ENCODE measurements around the gene CCDC33. TPM values are rescaled to one million over a fixed set of nuclear protein-coding genes. Genes with fewer than 3 reads are reported as not detected.

The CCDC33 gene
- total RNA-seq, 1 experiment from 2014 or later = 10.6 TPM

GRCh38 chr15:74196175-74196574, 40.0 kb upstream of the CCDC33 start:
- CTCF ChIA-PET = interaction anchor here (3.8 kb wide), 1 partner anchor 112 kb away, joined by 24 read pairs; no protein-coding TSS in a partner anchor
- H3K4me3 Mint-ChIP-seq = no peak overlapping the region
- H3K9me3 Mint-ChIP-seq = no peaks in the 10 kb centered on the region
- H3K36me3 Mint-ChIP-seq = peaks cover 3% of the 10 kb centered on the region; the same call in 1 of the 2 replicates
- TF ChIP-seq NFE2L1 (CRISPR knock-in tag; IDR thresholded peaks at IDR 0.05) = no peak
- POLR2A ChIA-PET = no interaction called here
- H3K27me3 Mint-ChIP-seq (ENCODE audit: low read depth) = no peaks in the 10 kb centered on the region; the same call in 1 of the 2 replicates
- no peak overlapping the region for H3K27ac Mint-ChIP-seq
- ATAC-seq (no peak), DNase-seq (ENCODE audit: low spot score) (no peak)
- H3K4me1 Mint-ChIP-seq = peaks cover 17% of the 10 kb centered on the region

DNA sequence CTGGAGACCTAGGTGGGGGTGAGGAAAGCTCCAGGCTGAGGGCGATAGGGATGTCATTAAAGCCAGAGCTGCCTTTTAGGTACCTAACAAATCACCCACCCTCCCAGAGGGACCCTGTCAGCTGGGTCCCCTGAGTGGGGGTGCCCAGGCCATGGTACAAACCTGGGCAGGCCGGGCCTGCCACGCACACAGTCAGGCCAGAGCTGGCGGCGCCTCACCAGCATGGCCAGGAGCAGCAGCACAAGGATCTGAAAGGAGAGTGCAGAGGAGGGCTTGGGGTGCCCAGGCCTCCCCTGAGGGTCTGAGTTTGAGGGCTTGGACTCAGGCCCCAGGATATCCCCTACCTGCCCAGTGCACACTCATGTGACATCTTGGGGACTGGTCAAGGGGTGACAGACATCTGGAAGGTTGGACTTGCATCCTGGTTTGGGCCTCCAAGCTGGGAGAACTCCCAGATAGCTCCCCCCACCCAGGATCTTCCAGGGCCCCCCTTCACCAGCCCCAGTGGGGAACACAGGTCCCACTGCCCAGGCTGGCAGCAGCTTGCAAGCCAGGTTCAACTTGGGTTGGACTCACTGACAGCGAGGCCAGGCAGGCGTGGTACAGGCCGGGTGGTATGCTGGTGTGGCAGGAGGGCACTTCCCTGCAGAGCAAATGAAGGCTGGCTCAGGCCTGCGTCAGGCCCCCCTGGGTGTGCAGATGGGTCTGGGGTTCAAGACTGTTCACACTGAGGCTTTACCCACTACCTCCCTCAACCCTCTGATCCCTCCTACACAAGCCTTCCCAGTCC, 38.8 kb upstream of the CCDC33 start:
- DNase-seq (ENCODE audit: low spot score) = no peak
- Mint-ChIP-seq H3K4me1 (peaks cover 29% of the 10 kb centered on the region), H3K36me3 (peaks cover 3% of the 10 kb centered on the region; the same call in 1 of the 2 replicates), H3K4me3 (no peak overlapping the region), H3K27me3 (ENCODE audit: low read depth) (peaks cover 4% of the 10 kb centered on the region), H3K9me3 (no peaks in the 10 kb centered on the region), H3K27ac (no peak overlapping the region)
- ATAC-seq = no peak
- ChIA-PET POLR2A (no interaction called here), CTCF (interaction anchor here (1.2 to 3.8 kb wide), 4 partner anchors 110 to 149 kb away, joined by 3 to 24 read pairs (median 5); no protein-coding TSS in a partner anchor)
- TF ChIP-seq JAZF1 (CRISPR knock-in tag; IDR thresholded peaks at IDR 0.05) = no peak
- TF ChIP-seq ZNF671 (CRISPR knock-in tag; IDR thresholded peaks at IDR 0.05) = no peak
- TF ChIP-seq JUN (CRISPR knock-in tag; IDR thresholded peaks at IDR 0.05) = no peak
- TF ChIP-seq, protein P1, sequence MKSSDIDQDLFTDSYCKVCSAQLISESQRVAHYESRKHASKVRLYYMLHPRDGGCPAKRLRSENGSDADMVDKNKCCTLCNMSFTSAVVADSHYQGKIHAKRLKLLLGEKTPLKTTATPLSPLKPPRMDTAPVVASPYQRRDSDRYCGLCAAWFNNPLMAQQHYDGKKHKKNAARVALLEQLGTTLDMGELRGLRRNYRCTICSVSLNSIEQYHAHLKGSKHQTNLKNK (CRISPR knock-in tag; IDR thresholded peaks at IDR 0.05) = no peak
- no peak for TF ChIP-seq ZBTB43 (CRISPR knock-in tag; IDR thresholded peaks at IDR 0.05)
- TF ChIP-seq ATF2 (CRISPR knock-in tag; IDR thresholded peaks at IDR 0.05; ENCODE audit: borderline replicate concordance, low read depth) = no peak
- TF ChIP-seq RORB (CRISPR knock-in tag; IDR thresholded peaks at IDR 0.05) = no peak

DNA sequence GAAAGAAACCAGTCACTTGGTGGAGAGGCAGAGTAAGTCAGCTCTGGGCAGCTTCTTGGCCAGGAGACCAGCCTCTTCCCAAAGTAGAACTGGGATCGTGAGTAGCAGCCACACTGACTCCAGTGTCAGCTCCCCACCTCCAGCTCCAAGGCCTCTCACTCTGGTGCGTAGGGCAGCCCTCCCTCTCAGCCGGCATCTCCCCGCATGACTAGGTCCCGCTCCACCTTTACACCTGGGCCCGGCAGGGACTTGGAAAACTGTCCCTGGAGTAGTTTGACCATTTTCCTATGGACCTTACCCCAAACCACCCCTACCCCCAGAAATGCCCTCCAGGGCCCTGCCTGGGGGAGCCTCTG, 36.9 kb upstream of the CCDC33 start:
- ChIA-PET CTCF (interaction anchor here (1.2 to 5.7 kb wide), 3 partner anchors 10 to 151 kb away, joined by 3 to 78 read pairs (median 5); no protein-coding TSS in a partner anchor), POLR2A (interaction anchor here (0.7 kb wide), 1 partner anchor 24 kb away, joined by 3 read pairs; no protein-coding TSS in a partner anchor)
- Mint-ChIP-seq H3K27ac (no peak overlapping the region), H3K4me1 (peaks cover 47% of the 10 kb centered on the region), H3K4me3 (no peak overlapping the region), H3K9me3 (no peaks in the 10 kb centered on the region), H3K36me3 (peaks cover 3% of the 10 kb centered on the region; the same call in 1 of the 2 replicates), H3K27me3 (ENCODE audit: low read depth) (peaks cover 4% of the 10 kb centered on the region)
- ATAC-seq (no peak), DNase-seq (ENCODE audit: low spot score) (no peak)
- no peak for TF ChIP-seq ZNF138 (CRISPR knock-in tag; conservative IDR thresholded peaks at IDR 0.05)
- no peak for TF ChIP-seq ZNF416 (CRISPR knock-in tag; IDR thresholded peaks at IDR 0.05)
- TF ChIP-seq ATF2 (CRISPR knock-in tag; IDR thresholded peaks at IDR 0.05; ENCODE audit: borderline replicate concordance, low read depth) = no peak
- no peak for TF ChIP-seq NR2C2 (CRISPR knock-in tag; IDR thresholded peaks at IDR 0.05)
- TF ChIP-seq CBFB (CRISPR knock-in tag; IDR thresholded peaks at IDR 0.05; ENCODE audit: low read depth) = no peak

DNA sequence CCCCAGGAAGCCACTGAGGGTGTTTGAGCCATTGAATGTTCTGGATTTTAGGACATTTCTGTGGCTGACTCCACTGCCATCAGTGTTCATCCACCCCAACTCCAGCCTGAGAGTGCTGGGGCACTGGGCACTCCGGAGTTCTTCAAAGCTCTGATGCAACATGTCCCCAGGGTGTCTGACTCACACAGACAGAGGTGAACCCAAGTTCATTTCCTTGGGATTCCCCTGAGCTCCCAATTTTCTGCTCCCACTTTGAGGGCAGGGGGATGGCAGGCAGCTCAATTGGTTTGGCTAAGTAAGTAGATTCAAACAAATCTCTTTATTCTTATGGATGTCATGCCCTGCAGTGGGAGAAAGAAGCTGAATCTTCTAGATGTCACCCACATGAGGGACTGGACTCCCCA, 35.7 kb upstream of the CCDC33 start:
- Mint-ChIP-seq H3K4me1 (peaks cover 58% of the 10 kb centered on the region), H3K36me3 (0 out of 2 replicates have a peak, but pooled peaks cover 3% of the 10 kb centered on the region), H3K27me3 (ENCODE audit: low read depth) (peaks cover 14% of the 10 kb centered on the region), H3K9me3 (no peaks in the 10 kb centered on the region), H3K27ac (no peak overlapping the region), H3K4me3 (no peak overlapping the region)
- CTCF ChIA-PET = interaction anchor here (5.7 kb wide), 1 partner anchor 109 kb away, joined by 78 read pairs; no protein-coding TSS in a partner anchor
- DNase-seq (ENCODE audit: low spot score) (no peak), ATAC-seq (no peak)
- POLR2A ChIA-PET = interaction anchor here (0.6 to 0.7 kb wide), 2 partner anchors 16 to 58 kb away, joined by 3 to 4 read pairs; no protein-coding TSS in a partner anchor
- TF ChIP-seq, protein P2, sequence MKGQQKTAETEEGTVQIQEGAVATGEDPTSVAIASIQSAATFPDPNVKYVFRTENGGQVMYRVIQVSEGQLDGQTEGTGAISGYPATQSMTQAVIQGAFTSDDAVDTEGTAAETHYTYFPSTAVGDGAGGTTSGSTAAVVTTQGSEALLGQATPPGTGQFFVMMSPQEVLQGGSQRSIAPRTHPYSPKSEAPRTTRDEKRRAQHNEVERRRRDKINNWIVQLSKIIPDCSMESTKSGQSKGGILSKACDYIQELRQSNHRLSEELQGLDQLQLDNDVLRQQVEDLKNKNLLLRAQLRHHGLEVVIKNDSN (CRISPR knock-in tag; IDR thresholded peaks at IDR 0.05) = no peak
- TF ChIP-seq FOXP4 (CRISPR knock-in tag; IDR thresholded peaks at IDR 0.05) = no peak
- TF ChIP-seq CREM (CRISPR knock-in tag; IDR thresholded peaks at IDR 0.05) = no peak
- no peak for TF ChIP-seq CREB1 (CRISPR knock-in tag; IDR thresholded peaks at IDR 0.05)
- TF ChIP-seq ETV6 (CRISPR knock-in tag; IDR thresholded peaks at IDR 0.05) = no peak
- TF ChIP-seq GABPB1 (CRISPR knock-in tag; IDR thresholded peaks at IDR 0.05) = no peak
- no peak for TF ChIP-seq ZNF138 (CRISPR knock-in tag; conservative IDR thresholded peaks at IDR 0.05)
- no peak for TF ChIP-seq KAT7 (CRISPR knock-in tag; IDR thresholded peaks at IDR 0.05; ENCODE audit: borderline replicate concordance)
- TF ChIP-seq, protein P1 (CRISPR knock-in tag; IDR thresholded peaks at IDR 0.05) = no peak

Measured in WTC11 (cell line).